ENCODE results near the gene RALGAPA2. TPM values are rescaled to one million over a fixed set of nuclear protein-coding genes. Genes with fewer than 3 reads are reported as not detected.
A peak's percentile ranks its signal among the peaks of the same experiment; 100 is the strongest.

Gene RALGAPA2
- total RNA-seq, 1 experiment from 2014 or later: 26.3 TPM

GRCh38 chr20:20371083-20371482 is 341.4 kb downstream of the RALGAPA2 start:
- H3K36me3 Mint-ChIP-seq (ENCODE audit: insufficient read depth, unreplicated experiment): no peaks in the 10 kb centered on the region
- TF ChIP-seq CTCF (IDR thresholded peaks at IDR 0.05; ENCODE audit: unreplicated experiment): no peak
- CTCF ChIA-PET: no interaction called here
- no peak overlapping the region for H3K27ac Mint-ChIP-seq (ENCODE audit: unreplicated experiment)
- DNase-seq: no peak
- no peaks in the 10 kb centered on the region for H3K4me1 Mint-ChIP-seq (ENCODE audit: low read depth, unreplicated experiment)
- peaks cover 26% of the 10 kb centered on the region for H3K27me3 Mint-ChIP-seq (ENCODE audit: unreplicated experiment)
- H3K9me3 Mint-ChIP-seq (ENCODE audit: low read depth, unreplicated experiment): no peaks in the 10 kb centered on the region
- intact Hi-C loops (cut with micrococcal nuclease; ENCODE audit: unreplicated experiment): no loop called here
- BruUV-seq (replicated peaks): no TSS peak
- no peak overlapping the region for H3K4me3 Mint-ChIP-seq (ENCODE audit: low read depth, unreplicated experiment)

GRCh38 chr20:20370094-20370575 is 342.3 kb downstream of the RALGAPA2 start:
- no peak for DNase-seq
- intact Hi-C loops (cut with micrococcal nuclease; ENCODE audit: unreplicated experiment): no loop called here
- no TSS peak for BruUV-seq (replicated peaks)
- Mint-ChIP-seq H3K27ac (ENCODE audit: unreplicated experiment) (no peak overlapping the region), H3K36me3 (ENCODE audit: insufficient read depth, unreplicated experiment) (no peaks in the 10 kb centered on the region), H3K4me3 (ENCODE audit: low read depth, unreplicated experiment) (no peak overlapping the region), H3K27me3 (ENCODE audit: unreplicated experiment) (peaks cover 18% of the 10 kb centered on the region), H3K4me1 (ENCODE audit: low read depth, unreplicated experiment) (no peaks in the 10 kb centered on the region), H3K9me3 (ENCODE audit: low read depth, unreplicated experiment) (no peaks in the 10 kb centered on the region)
- CTCF ChIA-PET: no interaction called here
- no peak for TF ChIP-seq CTCF (IDR thresholded peaks at IDR 0.05; ENCODE audit: unreplicated experiment)

DNA sequence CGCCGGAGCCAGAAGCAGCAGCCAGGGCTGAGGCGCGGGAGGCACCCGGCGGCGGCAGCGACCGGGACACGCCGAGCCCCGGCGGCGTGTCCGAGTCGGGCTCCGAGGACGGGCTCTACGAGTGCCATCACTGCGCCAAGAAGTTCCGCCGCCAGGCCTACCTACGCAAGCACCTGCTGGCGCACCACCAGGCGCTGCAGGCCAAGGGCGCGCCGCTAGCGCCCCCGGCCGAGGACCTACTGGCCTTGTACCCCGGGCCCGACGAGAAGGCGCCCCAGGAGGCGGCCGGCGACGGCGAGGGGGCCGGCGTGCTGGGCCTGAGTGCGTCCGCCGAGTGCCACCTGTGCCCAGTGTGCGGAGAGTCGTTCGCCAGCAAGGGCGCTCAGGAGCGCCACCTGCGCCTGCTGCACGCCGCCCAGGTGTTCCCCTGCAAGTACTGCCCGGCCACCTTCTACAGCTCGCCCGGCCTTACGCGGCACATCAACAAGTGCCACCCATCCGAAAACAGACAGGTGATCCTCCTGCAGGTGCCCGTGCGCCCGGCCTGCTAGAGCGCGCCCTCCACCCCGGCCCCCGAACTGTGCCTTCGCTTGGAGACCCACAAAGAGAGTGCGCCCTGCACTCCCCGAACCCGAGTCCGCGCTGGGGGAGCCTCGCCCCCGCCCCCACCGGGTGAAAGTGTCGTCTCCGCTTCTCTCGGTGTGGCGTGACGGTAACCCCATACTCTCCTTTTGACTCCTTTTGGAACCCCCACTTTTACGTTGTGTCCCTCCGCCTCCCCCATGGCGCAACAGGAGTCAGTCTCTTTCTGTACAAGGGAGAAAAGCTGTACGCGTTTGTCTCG is 343.0 kb downstream of the RALGAPA2 start:
- DNase-seq: peak; percentile 28
- TF ChIP-seq CTCF (IDR thresholded peaks at IDR 0.05; ENCODE audit: unreplicated experiment): no peak
- peaks cover 12% of the 10 kb centered on the region for H3K27me3 Mint-ChIP-seq (ENCODE audit: unreplicated experiment)
- no peaks in the 10 kb centered on the region for H3K36me3 Mint-ChIP-seq (ENCODE audit: insufficient read depth, unreplicated experiment)
- H3K4me1 Mint-ChIP-seq (ENCODE audit: low read depth, unreplicated experiment): no peaks in the 10 kb centered on the region
- CTCF ChIA-PET: no interaction called here
- intact Hi-C loops (cut with micrococcal nuclease; ENCODE audit: unreplicated experiment): loop anchor here (10.0 kb wide), 1 partner anchor 285 kb away; no protein-coding TSS in a partner anchor
- no peak overlapping the region for H3K27ac Mint-ChIP-seq (ENCODE audit: unreplicated experiment)
- no peaks in the 10 kb centered on the region for H3K9me3 Mint-ChIP-seq (ENCODE audit: low read depth, unreplicated experiment)
- no TSS peak for BruUV-seq (replicated peaks)
- no peak overlapping the region for H3K4me3 Mint-ChIP-seq (ENCODE audit: low read depth, unreplicated experiment)

- CTCF ChIA-PET: no interaction called here
Observed at GRCh38 chr20:20368418-20369249, 343.8 kb downstream of the RALGAPA2 start.

More at GRCh38 chr20:20368418-20369249, 343.8 kb downstream of the RALGAPA2 start:
- BruUV-seq (replicated peaks): no TSS peak
- no peaks in the 10 kb centered on the region for H3K9me3 Mint-ChIP-seq (ENCODE audit: low read depth, unreplicated experiment)
- H3K27ac Mint-ChIP-seq (ENCODE audit: unreplicated experiment): no peak overlapping the region
- TF ChIP-seq CTCF (IDR thresholded peaks at IDR 0.05; ENCODE audit: unreplicated experiment): no peak
- no peaks in the 10 kb centered on the region for H3K36me3 Mint-ChIP-seq (ENCODE audit: insufficient read depth, unreplicated experiment)
- intact Hi-C loops (cut with micrococcal nuclease; ENCODE audit: unreplicated experiment): loop anchor here (10.0 kb wide), 1 partner anchor 284 kb away; no protein-coding TSS in a partner anchor
- H3K4me3 Mint-ChIP-seq (ENCODE audit: low read depth, unreplicated experiment): no peak overlapping the region
- peaks cover 16% of the 10 kb centered on the region for H3K27me3 Mint-ChIP-seq (ENCODE audit: unreplicated experiment)
- no peaks in the 10 kb centered on the region for H3K4me1 Mint-ChIP-seq (ENCODE audit: low read depth, unreplicated experiment)
- DNase-seq: no peak

Measured in Calu3 (cell line).